Mucosa of descending colon (tissue), 3 donors: ENCODE measurements around the gene TMEM117. TPM values are rescaled to one million over a fixed set of nuclear protein-coding genes. Genes with fewer than 3 reads are reported as not detected.

Experiments
- ATAC-seq: fragments of 200-7000 bp; cut with Tn5 transposase; one replicate; pipeline ENCODE4 v1.9.1; 2020; ENCODE audit warnings: mild to moderate bottlenecking, moderate library complexity
- DNase-seq, 3 donors: peaks; one replicate each; pipeline ENCODE4 v3.0.0-alpha.2; 2020
- H3K36me3 ChIP-seq: fragments of 200-600 bp; one replicate; pipeline ENCODE4 v1.8.0; 2021; ENCODE audit warnings: low read depth, mild to moderate bottlenecking
- H3K4me1 ChIP-seq: fragments of 200-600 bp; one replicate; pipeline ENCODE4 v1.8.0; 2021; ENCODE audit warnings: low read depth, mild to moderate bottlenecking
- H3K4me3 ChIP-seq: fragments of 200-600 bp; one replicate; pipeline ENCODE4 v1.8.0; 2021; ENCODE audit warnings: mild to moderate bottlenecking
- H3K9me3 ChIP-seq: fragments of 200-600 bp; one replicate; pipeline ENCODE4 v1.8.0; 2021; ENCODE audit warnings: mild to moderate bottlenecking
- intact Hi-C, 2 donors: fragments of 100-400 bp; cut with DNase I in 1 of 2; cut with micrococcal nuclease in 1 of 2; formaldehyde crosslinking; loops; one replicate each; pipeline versions ENCODE4 v1.11.0 to v1.11.1; 2022; cut with DNase I, micrococcal nuclease
- total RNA-seq, 3 donors: library from RNA; stranded (reverse); fragmentation: NEBNext Ultra II Directional in 2 of 3; extraction: Animal tissue kit (Norgen Biotek cat#: 25700) in 2 of 3; gene quantifications; one replicate each; pipeline versions ENCODE4 v1.2.1 to v1.2.4, GENCODE V29; 2021 to 2023
- TF ChIP-seq, protein P1 (sequence below): fragments of 200-600 bp; IDR thresholded peaks from one replicate; pipeline ENCODE4 v1.8.0; 2022; ENCODE audit warnings: antibody characterized with exemption, mild to moderate bottlenecking
- donor health status: DM: no; HTN: no; CAD: no; lungs with moderate emphysema.
- donor health status: DM: no; HTN: no; CAD: no.
- donor health status: DM: no; HTN: yes; CAD: no.

TMEM117 gene
- total RNA-seq, 3 donors from 2014 or later = 10.1 to 15.2 (median 12.3) TPM

DNA sequence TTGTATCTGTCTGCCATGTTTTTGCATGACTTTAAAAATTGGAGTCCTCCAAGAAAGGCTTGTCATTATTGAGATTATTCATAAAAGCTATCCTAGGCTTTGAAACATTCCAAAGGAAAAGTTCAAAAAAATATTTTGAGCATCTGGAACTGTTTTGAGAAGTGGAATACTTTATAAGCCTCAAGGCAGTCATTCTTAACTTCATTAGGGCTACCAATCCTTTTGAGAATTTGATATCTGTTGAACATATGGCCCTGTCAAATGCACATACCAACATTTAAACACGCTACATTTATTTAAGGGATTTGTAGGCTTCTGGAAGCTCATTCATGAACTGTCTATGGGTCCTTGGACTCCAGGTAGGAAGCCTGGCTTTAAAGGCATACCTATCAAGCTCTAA lies 77.0 kb downstream of the TMEM117 start:
- no peak for ATAC-seq

DNA sequence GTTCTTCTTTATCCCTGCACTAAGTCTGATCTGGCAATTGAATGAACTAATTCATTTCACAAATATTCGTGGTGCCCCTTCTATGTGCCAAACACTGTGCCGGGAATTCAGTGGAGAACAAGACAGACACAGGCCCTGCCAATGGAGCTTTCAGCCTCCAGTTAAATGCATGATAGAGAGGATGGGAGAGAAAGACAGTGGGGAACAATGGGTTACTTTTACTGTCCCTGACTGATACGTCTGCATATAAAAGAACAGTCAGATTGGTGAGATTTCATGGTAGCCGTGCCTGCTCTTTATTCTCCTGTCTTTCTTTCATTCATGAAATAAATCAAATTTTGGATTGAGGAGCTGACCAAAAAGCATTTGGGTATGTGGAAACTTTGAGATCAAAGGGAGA lies 78.5 kb downstream of the TMEM117 start:
- TF ChIP-seq, protein P1, sequence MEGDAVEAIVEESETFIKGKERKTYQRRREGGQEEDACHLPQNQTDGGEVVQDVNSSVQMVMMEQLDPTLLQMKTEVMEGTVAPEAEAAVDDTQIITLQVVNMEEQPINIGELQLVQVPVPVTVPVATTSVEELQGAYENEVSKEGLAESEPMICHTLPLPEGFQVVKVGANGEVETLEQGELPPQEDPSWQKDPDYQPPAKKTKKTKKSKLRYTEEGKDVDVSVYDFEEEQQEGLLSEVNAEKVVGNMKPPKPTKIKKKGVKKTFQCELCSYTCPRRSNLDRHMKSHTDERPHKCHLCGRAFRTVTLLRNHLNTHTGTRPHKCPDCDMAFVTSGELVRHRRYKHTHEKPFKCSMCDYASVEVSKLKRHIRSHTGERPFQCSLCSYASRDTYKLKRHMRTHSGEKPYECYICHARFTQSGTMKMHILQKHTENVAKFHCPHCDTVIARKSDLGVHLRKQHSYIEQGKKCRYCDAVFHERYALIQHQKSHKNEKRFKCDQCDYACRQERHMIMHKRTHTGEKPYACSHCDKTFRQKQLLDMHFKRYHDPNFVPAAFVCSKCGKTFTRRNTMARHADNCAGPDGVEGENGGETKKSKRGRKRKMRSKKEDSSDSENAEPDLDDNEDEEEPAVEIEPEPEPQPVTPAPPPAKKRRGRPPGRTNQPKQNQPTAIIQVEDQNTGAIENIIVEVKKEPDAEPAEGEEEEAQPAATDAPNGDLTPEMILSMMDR = no peak
- no peaks in the 10 kb centered on the region for H3K4me1 ChIP-seq
- DNase-seq (no peak), ATAC-seq (no peak)
- no peaks in the 10 kb centered on the region for H3K36me3 ChIP-seq
- H3K4me3 ChIP-seq = no peak overlapping the region
- intact Hi-C loops = no loop called here
- H3K9me3 ChIP-seq = no peaks in the 10 kb centered on the region

More for the DNA sequence above, 77.0 kb downstream of the TMEM117 start:
- Histone ChIP-seq H3K9me3 (no peaks in the 10 kb centered on the region), H3K4me3 (no peak overlapping the region), H3K4me1 (no peaks in the 10 kb centered on the region), H3K36me3 (no peaks in the 10 kb centered on the region)
- TF ChIP-seq, protein P1 = no peak
- intact Hi-C loops = no loop called here
- no peak for DNase-seq

DNA sequence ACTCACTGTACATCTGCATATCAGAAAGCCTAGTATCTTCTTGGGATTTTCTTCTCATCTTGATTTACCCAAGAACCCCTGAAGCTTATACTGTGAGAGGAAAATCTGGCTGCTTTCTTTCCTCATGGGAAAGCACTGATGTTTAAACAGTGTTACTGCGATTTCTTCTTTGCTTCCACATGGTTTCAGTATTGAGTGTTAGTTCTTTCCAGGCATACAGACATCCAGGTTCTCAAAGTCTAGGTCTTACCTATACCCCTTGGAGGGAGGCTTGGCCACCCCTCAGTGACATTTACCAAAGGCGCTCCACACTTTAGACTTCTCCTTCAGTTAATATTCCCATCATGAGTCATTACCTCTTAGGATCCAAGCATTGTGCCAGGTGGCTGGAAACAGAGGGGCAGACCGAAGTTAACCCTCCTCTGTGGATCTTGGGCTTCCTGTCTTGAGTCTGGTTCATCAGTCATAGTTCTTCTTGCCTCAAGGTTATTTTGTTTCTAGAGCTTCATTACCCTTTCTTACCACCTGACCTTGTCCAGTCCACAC lies 79.1 kb downstream of the TMEM117 start:
- H3K9me3 ChIP-seq = no peaks in the 10 kb centered on the region
- no peaks in the 10 kb centered on the region for H3K36me3 ChIP-seq
- H3K4me1 ChIP-seq = no peaks in the 10 kb centered on the region
- TF ChIP-seq, protein P1 = no peak
- intact Hi-C loops = no loop called here
- ATAC-seq (no peak), DNase-seq (no peak)
- H3K4me3 ChIP-seq = no peak overlapping the region

DNA sequence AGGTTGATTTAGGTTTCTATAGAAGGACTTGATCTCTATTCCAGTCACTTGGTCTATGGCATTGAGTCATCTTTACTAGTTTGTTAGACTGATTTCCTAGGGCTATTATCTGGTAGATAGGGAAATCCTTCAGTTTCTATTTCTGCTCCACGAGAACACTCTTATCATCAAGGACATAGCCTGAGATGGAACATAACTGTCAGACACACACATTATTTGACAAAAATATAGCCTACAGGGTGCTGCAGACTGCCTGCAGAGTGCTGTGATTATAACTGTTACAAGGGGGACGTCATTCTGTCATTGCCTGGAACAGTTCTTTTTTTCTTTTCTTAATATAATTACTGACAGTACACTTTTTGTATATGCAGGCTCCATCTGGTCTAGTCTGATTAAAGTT lies 82.0 kb downstream of the TMEM117 start:
- no peak overlapping the region for H3K4me3 ChIP-seq
- no peaks in the 10 kb centered on the region for H3K9me3 ChIP-seq
- DNase-seq (no peak), ATAC-seq (no peak)
- no peaks in the 10 kb centered on the region for H3K36me3 ChIP-seq
- H3K4me1 ChIP-seq = no peaks in the 10 kb centered on the region
- TF ChIP-seq, protein P1 = no peak
- intact Hi-C loops = no loop called here

DNA sequence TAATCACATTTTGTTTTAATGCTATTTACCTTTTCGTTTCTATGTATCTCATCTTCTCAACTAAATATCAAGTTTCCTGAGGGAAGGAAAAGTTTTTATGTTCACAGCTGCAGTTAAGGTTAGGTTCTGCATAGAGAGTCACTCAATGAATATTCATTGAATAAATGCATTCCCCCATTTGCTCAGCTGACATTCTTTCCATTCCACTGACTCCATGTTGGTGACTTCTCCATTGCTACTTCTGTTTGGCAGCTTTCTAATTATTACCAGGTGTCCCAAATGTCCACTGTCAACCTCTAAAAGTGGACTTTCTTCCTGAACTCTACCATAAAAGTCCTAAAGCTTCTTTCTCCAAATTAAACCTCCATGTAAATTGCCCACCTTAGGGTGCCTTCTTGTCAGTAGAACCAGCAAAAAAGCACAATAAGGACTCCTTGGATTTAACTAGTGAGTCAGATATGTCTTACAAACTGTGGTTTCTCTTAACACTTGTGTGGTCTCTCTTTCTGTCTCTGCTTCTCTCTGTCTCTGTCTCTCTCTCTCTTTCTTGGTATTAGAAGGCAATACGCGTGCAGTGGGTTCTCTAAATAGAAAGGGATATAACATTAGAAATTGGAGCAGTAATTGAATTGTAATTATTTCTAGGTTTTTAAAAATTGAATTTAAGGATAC lies 85.9 kb downstream of the TMEM117 start:
- DNase-seq (no peak), ATAC-seq (no peak)
- H3K36me3 ChIP-seq = no peaks in the 10 kb centered on the region
- intact Hi-C loops = no loop called here
- no peaks in the 10 kb centered on the region for H3K4me1 ChIP-seq
- H3K9me3 ChIP-seq = no peaks in the 10 kb centered on the region
- TF ChIP-seq, protein P1 = no peak
- H3K4me3 ChIP-seq = no peak overlapping the region
